Stimulated activated naive CD8-positive, alpha-beta T cell treated with anti-CD3 and anti-CD28 coated beads, Interleukin-15, Interleukin-2, amounts not matched to agents 100 ng/mL and 50 ng/mL, for 24 hours (primary cell): ENCODE data around the gene B4GALNT4.
"Not testable (repeated sequence)": the region's sequence is repeated elsewhere in the genome, so short reads cannot be mapped to it uniquely, and the experiment has no call there.

Experiments used
- H3K27ac Mint-ChIP-seq: one replicate; pipeline ENCODE4 v1.8.0; 2021; ENCODE audit warnings: mild to moderate bottlenecking, mixed read lengths
- H3K27me3 Mint-ChIP-seq: one replicate; pipeline ENCODE4 v1.8.0; 2021; ENCODE audit warnings: mixed read lengths
- H3K36me3 Mint-ChIP-seq: one replicate; pipeline ENCODE4 v1.8.0; 2021; ENCODE audit warnings: low read depth, mixed read lengths
- H3K4me1 Mint-ChIP-seq: one replicate; pipeline ENCODE4 v1.8.0; 2021; ENCODE audit warnings: low read depth, mixed read lengths
- H3K4me3 Mint-ChIP-seq: one replicate; pipeline ENCODE4 v1.8.0; 2021; ENCODE audit warnings: mild to moderate bottlenecking, mixed read lengths
- H3K9me3 Mint-ChIP-seq: one replicate; pipeline ENCODE4 v1.8.0; 2021; ENCODE audit warnings: mixed read lengths

The B4GALNT4 gene

DNA sequence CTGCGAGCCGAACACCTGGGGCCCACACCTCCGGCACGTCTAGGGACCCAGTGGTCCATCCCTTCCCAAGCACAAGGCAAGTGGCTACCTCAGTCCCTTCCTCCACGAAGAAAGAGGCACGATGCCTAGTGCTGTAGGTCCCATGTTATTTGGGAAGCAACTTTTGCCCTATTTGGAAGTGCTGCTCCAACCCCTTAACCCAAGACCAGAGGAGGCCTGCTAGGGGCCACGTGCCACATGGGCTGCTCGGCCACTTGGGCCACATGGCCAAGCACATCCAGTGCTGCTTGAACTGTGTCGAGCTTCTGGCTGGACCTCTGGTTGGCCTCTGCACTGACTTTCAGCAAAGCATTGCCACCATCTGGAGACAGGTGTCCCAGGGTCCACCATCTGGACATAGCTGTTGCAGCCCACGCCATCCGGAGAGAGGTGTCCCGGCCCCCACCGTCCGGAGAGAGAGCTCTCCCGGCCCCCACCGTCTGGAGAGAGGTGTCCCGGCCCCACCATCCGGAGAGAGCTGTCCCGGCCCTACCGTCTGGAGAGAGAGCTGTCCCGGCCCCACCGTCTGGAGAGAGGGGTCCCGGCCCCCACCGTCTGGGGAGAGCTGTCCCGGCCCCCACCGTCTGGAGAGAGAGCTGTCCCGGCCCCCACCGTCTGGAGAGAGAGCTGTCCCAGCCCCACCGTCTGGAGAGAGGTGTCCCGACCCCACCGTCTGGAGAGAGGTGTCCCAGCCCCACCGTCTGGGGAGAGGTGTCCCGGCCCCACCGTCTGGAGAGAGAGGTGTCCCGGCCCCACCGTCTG, 6.5 kb upstream of the B4GALNT4 start:
- H3K4me3 Mint-ChIP-seq, result no peak overlapping the region
- no peaks in the 10 kb centered on the region for H3K36me3 Mint-ChIP-seq
- no peak overlapping the region for H3K27ac Mint-ChIP-seq
- H3K4me1 Mint-ChIP-seq, result peaks cover 12% of the 10 kb centered on the region
- peaks cover 13% of the 10 kb centered on the region for H3K27me3 Mint-ChIP-seq
- peaks cover 4% of the 10 kb centered on the region for H3K9me3 Mint-ChIP-seq

DNA sequence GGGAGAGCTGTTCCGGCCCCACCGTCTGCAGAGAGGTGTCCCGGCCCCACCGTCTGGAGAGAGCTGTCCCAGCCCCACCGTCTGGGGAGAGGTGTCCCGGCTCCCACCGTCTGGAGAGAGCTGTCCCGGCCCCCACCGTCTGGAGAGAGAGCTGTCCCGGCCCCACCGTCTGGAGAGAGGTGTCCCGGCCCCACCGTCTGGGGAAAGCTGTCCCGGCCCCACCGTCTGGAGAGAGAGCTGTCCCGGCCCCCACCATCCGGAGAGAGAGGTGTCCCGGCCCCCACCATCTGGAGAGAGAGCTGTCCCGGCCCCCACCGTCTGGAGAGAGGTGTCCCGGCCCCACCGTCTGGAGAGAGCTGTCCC, 5.9 kb upstream of the B4GALNT4 start:
- Mint-ChIP-seq H3K27me3 (peaks cover 19% of the 10 kb centered on the region), H3K4me1 (peaks cover 17% of the 10 kb centered on the region)
- not testable (repeated sequence) for H3K4me3 Mint-ChIP-seq, H3K9me3 Mint-ChIP-seq, H3K27ac Mint-ChIP-seq, H3K36me3 Mint-ChIP-seq

DNA sequence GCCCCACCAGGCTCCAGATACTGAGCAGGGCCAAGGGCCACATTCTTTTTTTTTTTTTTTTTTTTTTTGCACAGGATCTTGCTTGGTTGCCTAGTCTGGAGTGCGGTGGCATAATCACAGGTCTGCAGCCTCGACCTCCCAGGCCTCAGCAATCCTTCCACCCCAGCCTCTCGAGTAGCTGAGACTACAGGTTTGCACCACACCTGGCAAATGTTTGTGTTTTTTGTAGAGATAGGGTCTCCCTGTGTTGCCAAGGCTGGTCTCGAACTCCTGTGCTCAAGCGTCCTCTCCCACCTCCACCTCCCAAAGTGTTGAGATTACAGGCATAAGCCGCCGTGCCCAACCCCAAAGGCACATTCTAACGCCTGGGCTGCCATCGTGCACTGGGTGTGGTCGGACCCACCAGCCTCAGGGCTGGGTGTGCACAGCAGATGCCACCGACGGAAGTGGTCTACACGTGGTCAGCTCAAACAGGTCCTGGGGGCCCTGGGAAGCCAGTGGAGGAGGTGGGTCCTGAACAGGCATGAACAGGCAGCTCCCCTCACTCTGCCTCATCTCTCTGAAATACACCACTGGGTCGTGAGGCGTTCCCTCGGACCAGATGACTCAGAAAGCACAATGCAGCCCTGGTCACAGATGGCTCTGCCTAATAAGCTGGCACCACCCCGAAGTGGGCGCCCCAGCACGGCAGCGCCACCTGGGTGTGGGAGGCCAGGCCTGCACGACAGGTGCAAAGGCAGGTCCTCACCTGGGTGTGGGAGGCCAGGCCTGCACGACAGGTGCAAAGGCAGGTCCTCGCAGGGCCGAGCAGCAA, 5.1 kb upstream of the B4GALNT4 start:
- no peak overlapping the region for H3K4me3 Mint-ChIP-seq

DNA sequence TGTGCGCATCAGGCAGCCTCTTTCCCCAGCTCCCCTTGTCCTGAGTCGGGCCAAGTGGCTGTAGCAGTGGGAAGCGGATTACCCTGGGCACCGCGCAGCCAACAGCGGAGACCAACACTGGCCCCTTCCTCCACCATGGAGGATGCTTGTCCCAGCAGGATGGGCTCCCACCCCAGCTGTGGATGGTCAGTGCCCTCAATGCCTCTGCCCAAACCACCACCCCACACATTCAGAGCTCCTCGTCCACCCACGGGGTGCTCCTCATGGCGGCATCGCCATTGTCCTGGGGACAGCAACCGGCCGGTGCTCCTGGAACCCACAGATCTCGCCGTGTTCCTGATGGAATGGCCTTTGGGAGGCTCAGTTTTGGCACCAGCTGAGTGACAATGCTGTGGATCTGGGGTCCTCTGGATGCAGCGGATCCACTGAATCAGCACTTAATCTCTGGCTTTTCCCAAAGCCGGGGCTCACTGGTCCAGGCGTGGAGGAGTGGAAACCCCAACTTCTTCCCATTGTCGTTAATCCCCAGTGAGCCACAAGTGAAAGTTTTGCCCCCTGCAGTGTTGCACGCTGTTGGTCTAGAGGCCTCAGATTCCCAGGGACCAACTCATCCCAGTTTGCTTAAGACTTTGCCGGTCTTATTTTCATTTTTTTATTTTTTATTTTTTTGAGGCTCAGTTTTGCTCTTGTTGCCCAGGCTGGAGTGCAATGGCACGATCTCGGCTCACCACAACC, 4.1 kb upstream of the B4GALNT4 start:
- peaks cover 12% of the 10 kb centered on the region for H3K4me1 Mint-ChIP-seq
- H3K27me3 Mint-ChIP-seq, result peaks cover 24% of the 10 kb centered on the region
- H3K9me3 Mint-ChIP-seq, result peaks cover 4% of the 10 kb centered on the region
- H3K4me3 Mint-ChIP-seq, result no peak overlapping the region
- H3K36me3 Mint-ChIP-seq, result no peaks in the 10 kb centered on the region
- no peak overlapping the region for H3K27ac Mint-ChIP-seq

More for the DNA sequence above, 5.1 kb upstream of the B4GALNT4 start:
- Mint-ChIP-seq H3K4me1 (peaks cover 14% of the 10 kb centered on the region), H3K36me3 (no peaks in the 10 kb centered on the region), H3K27me3 (peaks cover 22% of the 10 kb centered on the region), H3K9me3 (peaks cover 4% of the 10 kb centered on the region), H3K27ac (no peak overlapping the region)

DNA sequence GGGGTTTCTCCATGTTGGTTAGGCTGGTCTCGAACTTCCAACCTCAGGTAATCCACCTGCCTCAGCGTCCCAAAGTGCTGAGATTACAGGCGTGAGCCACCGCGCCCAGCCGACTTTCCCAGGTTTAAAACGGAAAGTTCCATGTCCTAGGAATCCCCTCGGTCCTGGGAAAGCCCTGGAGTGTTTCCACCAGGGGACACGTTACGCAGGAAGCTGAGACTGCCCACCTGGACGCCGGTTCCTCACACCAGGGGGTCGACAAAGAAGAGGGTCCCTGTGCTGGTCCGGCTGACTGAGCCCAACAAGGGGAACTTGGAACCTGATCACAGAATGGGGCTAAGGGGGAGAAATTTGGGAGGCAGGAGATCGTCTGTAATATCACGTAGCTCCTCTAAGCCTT, 3.5 kb upstream of the B4GALNT4 start:
- peaks cover 29% of the 10 kb centered on the region for H3K27me3 Mint-ChIP-seq
- H3K27ac Mint-ChIP-seq, result no peak overlapping the region

DNA sequence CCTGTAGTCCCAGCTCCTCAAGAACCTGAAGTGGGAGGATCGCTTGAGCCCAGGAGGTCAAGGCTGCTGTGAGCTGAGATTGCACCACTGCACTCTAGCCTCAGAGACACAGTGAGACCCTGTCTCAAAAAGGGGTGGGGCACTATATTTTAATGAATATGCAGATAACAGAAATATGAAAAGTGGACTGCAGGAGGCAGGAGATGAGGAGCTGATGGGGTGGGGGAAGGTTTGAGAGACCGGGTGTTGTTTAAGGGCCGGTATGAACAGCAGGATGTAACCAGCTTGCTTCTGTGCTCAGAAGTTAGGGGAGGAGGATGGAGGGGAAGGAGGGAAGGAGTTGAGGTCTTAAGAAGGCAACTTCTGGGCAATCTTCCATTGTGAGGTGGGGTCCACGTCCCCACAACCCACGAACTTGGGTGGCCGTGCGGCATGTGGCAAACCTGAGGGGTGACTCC, 1.3 kb upstream of the B4GALNT4 start:
- H3K36me3 Mint-ChIP-seq, result no peaks in the 10 kb centered on the region
- H3K9me3 Mint-ChIP-seq, result no peaks in the 10 kb centered on the region
- no peak overlapping the region for H3K27ac Mint-ChIP-seq
- peaks cover 36% of the 10 kb centered on the region for H3K27me3 Mint-ChIP-seq
- H3K4me3 Mint-ChIP-seq, result no peak overlapping the region
- H3K4me1 Mint-ChIP-seq, result peaks cover 17% of the 10 kb centered on the region

More for the DNA sequence above, 3.5 kb upstream of the B4GALNT4 start:
- Mint-ChIP-seq H3K4me3 (no peak overlapping the region), H3K36me3 (no peaks in the 10 kb centered on the region), H3K4me1 (peaks cover 17% of the 10 kb centered on the region), H3K9me3 (peaks cover 4% of the 10 kb centered on the region)

DNA sequence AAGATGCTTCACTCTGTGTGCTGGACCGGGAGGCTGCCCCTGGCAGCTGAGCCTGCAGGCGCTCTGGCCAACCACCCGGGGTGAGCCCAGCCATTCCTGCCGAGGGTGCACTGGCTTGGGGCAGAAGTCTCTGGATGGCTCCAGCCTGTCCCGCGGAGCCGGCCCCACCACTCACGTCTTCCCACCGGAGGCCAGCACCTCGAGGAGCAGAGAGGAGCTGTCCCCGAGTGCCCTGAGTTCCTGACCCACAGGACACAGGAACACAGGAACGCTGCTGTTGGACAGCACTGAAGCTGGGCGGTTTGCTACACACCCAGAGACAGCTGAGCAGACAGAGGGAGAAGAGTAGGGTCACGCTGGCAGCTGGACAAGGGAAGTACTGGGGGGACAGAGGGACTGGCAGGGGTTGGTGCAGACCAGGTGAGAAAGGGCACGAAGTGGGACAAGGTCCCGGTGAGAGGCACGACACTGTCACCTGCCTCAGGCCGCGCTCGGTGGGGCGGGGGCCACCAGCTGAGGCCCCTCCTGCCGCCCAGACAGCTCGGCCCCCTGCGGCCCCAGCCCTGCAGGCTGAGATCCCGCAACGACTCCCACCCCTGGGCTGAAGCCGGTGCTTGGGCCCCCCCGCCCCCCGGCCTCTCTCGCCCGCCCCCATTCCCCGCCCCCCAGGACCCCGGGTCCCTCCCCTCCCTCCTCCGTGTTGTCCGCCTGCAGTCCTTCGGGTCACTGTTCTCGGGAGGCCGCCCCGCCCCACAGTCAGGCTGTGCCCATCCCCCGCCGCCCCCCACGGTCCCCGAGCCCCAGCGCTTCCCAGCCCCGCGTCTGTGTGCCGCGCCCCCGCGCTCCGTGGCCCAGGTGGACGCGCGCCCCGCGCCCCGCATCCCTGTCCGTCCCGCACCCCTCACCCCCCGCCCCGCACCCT, 624 bp upstream of the B4GALNT4 start:
- peaks cover 36% of the 10 kb centered on the region for H3K27me3 Mint-ChIP-seq
- peak overlapping the region; percentile 74 for H3K4me3 Mint-ChIP-seq
- peaks cover 17% of the 10 kb centered on the region for H3K4me1 Mint-ChIP-seq
- no peak overlapping the region for H3K27ac Mint-ChIP-seq
- H3K9me3 Mint-ChIP-seq, result no peaks in the 10 kb centered on the region
- no peaks in the 10 kb centered on the region for H3K36me3 Mint-ChIP-seq

DNA sequence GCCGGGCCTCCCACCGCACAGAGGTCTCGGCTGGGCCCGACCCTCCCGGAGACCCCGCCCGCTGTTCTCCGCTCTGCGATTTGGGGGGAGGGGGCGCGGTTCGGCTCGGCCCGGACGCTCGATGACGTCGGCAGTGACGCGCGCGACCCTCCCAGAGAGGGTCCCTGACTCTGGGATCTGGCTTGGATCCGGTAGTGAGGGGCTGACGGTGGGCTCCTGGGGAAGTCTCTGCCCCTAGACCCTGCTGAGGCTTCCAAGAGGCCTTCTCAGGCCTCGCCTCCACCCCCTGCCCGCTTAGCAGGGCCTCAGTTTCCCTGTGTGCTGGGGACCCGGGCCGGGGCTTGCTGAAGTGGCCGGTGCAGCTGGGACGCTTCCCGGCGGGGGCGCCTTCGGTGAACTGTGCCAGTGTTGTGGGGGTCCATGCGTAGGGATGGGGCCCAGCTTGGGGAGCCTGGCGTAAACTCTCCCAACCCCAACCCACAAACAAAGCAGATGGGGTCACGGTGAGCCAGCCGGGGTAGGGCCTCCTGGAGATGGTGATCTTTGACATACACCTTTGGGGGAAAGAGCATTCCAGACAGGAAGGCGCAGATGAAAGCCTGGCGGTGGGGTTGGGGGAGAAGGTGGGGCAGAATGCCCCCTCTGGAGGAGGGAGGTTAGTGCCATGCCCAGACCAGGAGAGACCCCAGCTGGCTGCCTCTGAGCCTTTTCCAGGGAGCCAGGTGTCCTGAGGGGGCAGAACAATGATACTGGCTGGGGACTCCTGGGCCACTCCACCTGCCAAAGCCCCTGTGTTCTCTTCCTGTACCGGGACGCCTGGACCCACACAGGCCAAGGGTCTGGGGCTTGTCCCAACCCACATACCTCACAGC, 1.0 kb downstream of the B4GALNT4 start:
- Mint-ChIP-seq H3K9me3 (no peaks in the 10 kb centered on the region), H3K4me1 (peaks cover 17% of the 10 kb centered on the region), H3K27me3 (peaks cover 36% of the 10 kb centered on the region), H3K36me3 (no peaks in the 10 kb centered on the region), H3K4me3 (peak overlapping the region; percentile 53), H3K27ac (no peak overlapping the region)

DNA sequence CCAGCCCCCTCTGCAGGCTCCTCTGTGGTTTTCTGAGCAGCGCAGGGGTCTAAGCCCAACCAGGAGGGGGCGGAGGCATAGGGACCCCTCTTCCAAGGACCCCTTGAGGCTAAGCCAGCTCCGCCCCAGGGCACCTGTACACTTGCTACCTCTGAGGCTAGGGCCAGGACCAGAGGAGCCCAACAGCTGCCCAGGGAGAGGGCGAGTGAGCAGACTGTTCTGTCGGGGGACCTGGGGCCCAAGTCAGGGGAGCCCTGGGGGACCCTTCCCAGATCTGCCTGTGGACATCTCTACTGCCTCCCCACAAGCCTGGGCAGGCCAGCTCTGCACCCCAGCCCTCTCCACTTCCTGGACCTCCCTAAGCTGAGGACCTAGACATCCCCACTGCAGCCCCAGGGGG, 1.8 kb downstream of the B4GALNT4 start:
- Mint-ChIP-seq H3K4me1 (peaks cover 17% of the 10 kb centered on the region), H3K27me3 (peaks cover 36% of the 10 kb centered on the region), H3K9me3 (no peaks in the 10 kb centered on the region), H3K4me3 (no peak overlapping the region), H3K36me3 (no peaks in the 10 kb centered on the region), H3K27ac (no peak overlapping the region)

DNA sequence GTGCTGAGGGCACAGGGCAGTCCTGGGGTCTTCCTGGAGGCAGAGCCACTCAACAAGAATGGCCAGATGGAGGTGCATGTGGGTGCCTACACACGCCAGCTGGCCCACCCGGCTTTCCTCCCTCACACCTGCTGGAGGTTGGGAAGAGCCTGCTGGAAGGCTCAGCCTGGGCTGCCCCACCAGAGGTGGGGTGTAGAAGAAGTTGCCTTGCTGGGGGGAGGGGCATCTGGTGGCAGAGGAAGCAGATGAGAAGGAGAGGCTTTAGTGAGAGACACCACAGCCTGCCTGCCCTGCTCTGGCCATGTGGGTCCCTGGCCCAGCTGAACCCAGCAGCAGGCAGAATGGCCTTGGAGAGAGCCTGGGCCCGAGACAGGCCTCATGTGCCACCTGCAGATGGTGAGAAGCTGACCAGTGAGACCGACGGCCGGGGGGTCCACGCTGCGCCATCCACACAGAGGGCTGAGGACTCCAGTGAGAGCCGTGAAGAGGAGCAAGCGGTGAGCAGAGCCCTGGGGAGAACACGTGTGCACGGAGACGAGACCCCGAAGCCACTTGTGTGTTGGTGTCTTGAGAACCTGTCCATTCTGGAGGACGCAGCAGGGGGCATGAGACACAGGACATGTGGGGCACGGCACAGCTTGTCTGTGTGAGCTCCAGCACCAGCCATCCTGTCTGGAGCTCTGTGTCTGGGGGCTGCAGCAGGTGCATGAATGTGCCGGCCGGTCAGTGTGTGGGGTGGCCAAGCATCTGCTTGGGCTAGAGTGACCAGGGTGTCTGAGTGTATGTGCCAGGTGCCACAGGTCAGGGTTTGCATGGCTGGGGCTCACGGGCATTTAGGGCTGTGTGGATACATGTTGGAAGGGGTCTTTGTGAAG, 2.7 kb downstream of the B4GALNT4 start:
- Mint-ChIP-seq H3K36me3 (no peaks in the 10 kb centered on the region), H3K27ac (no peak overlapping the region)

DNA sequence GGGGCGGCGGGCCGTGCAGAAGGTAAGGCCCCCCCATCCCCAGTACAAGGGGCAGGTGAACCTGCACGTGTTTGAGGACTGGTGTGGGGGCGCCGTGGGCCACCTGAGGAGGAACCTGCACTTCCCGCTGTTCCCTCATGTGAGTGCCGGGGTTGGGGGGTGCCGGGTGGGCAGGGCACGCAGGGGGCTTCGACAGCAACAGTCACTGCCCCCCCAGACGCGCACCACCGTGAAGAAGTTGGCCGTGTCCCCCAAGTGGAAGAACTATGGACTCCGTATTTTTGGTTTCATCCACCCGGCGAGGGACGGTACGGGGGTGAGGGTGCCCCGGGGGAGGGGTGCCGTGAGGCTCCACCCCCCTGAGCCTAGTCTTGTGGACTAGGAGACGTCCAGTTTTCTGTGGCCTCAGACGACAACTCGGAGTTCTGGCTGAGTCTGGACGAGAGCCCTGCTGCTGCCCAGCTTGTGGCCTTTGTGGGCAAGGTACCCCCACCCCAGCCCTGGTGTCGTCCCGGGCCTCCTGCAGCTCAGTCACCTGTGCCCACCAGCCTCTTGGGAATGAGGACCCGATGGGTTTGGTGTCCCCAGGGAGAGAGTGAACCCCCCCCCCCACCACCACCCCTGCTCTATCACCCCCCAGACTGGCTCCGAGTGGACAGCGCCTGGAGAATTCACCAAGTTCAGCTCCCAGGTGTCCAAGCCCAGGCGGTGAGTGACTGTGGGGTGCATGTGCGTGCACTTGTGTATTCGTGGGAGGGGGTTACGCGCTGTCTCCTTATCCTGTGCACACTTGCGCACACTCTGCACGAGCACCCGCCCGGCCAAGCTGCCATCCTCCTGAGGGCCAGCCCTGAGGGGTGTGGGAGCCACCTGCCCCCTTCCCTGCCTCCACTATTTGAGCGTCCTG, 3.8 kb downstream of the B4GALNT4 start:
- Mint-ChIP-seq H3K4me1 (peaks cover 14% of the 10 kb centered on the region), H3K9me3 (no peaks in the 10 kb centered on the region), H3K27ac (no peak overlapping the region), H3K4me3 (no peak overlapping the region), H3K27me3 (peaks cover 21% of the 10 kb centered on the region), H3K36me3 (no peaks in the 10 kb centered on the region)

More for the DNA sequence above, 2.7 kb downstream of the B4GALNT4 start:
- H3K4me1 Mint-ChIP-seq, result peaks cover 17% of the 10 kb centered on the region
- H3K9me3 Mint-ChIP-seq, result no peaks in the 10 kb centered on the region
- H3K4me3 Mint-ChIP-seq, result no peak overlapping the region
- peaks cover 31% of the 10 kb centered on the region for H3K27me3 Mint-ChIP-seq
